ENCODE results near the gene RASA3.
"Not testable (repeated sequence)": the region's sequence is repeated elsewhere in the genome, so short reads cannot be mapped to it uniquely, and the experiment has no call there.

DNA sequence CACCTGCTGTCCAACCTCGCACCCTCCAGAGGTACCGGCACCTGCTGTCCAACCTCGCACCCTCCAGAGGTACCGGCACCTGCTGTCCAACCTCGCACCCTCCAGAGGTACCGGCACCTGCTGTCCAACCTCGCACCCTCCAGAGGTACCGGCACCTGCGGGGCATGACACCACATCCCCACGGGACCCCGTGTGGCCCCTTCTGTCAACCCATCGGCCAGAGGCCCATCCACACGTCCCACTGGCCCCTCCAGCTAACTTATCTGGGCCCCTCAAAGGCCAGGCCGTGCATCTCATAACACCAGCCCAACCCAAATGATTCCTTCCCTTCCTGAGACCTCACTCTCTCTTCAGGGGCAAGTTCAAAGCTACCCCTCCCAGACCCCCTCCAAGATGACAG lies 6.3 kb downstream of the RASA3 start:
- not testable (repeated sequence) for TF ChIP-seq CTCF (conservative IDR thresholded peaks at IDR 0.05); EZH2 (IDR thresholded peaks at IDR 0.05; ENCODE audit: low read depth)
